Central memory CD4-positive, alpha-beta T cell (primary cell): ENCODE results near the gene FTSJ3.

Source experiments
- DNase-seq: peaks from one replicate; pipeline ENCODE4 v3.0.0; 2022

The FTSJ3 gene

DNA sequence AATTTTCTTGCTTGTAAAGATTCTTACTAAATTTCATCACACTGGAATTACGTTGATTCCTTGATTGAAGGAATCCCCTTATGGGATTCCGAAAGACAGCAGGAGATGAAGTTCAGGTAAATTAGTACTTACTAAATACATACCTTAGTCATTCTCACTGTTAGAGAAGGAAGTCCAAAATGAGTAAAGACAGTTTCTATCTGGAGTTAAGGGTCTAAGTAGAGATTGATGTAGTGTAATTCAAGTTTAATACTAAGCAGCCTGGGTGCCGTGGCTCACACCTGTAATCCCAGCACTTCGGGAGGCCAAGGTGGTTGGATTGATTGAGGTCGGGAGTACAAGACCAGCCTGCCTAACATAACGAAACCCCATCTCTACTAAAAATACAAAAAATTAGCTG lies 43.9 kb downstream of the FTSJ3 start:
- no peak for DNase-seq

DNA sequence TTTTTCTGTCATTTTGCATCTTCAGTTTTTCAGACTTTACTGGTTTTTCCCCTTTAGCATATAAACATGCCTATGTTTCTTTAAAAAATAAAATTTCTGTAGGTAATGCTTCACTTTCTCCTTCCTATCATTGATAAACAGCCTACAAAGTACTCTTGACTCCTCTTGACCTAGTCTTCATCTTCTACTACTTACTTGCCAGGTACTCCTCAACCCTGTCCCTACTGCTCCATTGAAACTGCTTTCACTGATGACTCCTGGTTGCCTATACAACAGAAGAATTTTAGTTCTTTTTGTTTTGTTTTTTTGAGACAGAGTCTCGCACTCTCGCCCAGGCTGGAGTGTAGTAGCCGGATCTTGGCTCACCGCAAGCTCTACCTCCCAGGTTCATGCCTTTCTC lies 46.5 kb downstream of the FTSJ3 start:
- DNase-seq = no peak

DNA sequence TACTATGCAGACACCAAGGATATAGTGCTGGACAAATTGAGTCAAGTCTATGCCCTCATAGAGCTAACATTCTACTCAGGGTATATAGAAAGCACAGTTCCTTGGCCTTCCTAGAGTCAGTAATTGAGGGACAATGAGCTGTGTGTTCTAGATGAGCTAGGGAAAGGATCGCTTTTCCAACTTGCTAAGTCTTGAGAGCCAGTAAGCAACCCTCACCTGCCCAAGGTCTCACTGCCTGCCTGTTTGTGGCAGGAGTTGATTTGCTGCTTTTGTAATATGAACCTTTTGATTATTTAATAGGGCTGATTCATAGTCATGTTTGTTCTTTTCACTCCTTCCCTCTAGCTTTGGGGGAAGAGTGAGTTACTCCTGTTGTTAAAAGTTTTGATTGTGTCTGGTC lies 47.0 kb downstream of the FTSJ3 start:
- no peak for DNase-seq

DNA sequence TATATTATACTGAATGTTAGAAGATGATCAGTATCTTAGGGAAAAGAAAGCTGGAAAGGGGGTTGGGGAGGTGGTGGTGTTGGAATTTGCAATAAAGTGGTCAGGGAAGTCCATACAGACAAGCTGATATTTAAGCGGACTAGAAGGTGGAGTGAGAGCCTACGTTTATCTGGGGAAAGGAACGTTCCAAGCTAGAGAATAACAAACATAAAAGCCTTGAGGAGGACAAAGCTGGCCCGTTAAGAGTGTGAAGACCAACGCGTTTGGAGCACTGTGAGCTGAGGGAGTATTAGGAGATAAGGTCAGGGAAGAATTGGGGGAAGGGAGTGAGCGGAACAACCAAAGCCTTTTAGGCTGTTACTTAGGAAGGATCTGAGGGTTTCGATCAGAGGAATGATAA lies 52.0 kb downstream of the FTSJ3 start:
- DNase-seq = no peak

DNA sequence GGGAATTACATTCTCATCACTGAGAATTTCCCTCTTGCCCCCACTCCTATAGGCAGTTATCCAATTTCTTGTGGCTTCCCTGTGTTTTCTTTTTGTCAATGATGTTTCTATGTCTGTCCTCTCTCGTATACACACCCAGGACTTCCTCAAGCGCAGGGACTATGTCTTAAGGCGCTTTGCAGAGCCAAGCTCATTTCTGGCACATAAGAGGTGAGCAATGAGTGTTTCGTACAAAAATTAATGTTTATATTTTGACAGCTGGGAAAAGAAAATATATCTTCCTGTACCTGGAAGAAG lies 52.5 kb downstream of the FTSJ3 start:
- peak; percentile 2 for DNase-seq

DNA sequence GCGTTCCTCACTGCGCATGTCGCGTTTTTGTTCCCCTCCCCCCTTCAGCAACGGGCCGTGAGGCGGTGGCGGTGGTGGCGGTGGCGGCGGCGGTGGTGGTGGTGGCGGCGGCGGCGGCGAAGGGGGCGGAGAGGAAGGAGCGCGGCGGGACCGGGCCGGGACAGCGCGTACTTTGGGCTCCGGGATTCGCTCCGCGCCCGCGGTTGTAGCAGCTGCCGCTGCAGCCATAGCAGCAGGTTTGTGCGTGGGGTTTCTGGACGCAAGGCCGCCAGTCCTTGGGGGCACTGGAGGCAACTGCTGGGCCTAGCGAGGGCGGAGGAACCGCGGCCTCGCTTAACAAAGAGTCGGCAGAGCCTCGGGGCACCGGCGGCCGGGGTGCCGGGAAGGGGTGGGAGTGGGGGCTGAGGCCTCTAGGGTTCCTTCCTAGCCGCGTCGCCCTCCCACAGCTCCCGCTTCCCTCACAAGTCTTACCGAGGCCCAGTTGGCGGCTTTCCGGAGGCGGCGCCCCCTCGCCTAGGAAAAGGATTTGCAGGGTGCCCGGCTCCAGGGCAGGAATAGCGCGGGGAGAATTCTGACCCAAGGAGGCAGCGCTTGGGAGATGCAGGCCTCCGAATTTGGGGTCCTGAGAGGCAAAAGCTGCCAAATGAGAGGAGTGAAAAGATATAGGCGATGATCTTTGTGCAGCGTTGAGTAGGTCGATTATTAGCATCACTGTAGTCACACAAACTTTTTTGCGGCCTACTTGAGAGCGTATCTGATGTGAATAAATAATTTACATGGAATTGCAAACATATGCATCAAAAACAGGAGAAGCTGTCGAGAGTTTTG lies 53.1 kb downstream of the FTSJ3 start, which contains the start of gene DDX42:
DDX42 (plus strand) TSS at position 30 of the 828 bp plus-strand sequence. CDS start 12,880 bp downstream, outside the sequence.
- DNase-seq = no peak

DNA sequence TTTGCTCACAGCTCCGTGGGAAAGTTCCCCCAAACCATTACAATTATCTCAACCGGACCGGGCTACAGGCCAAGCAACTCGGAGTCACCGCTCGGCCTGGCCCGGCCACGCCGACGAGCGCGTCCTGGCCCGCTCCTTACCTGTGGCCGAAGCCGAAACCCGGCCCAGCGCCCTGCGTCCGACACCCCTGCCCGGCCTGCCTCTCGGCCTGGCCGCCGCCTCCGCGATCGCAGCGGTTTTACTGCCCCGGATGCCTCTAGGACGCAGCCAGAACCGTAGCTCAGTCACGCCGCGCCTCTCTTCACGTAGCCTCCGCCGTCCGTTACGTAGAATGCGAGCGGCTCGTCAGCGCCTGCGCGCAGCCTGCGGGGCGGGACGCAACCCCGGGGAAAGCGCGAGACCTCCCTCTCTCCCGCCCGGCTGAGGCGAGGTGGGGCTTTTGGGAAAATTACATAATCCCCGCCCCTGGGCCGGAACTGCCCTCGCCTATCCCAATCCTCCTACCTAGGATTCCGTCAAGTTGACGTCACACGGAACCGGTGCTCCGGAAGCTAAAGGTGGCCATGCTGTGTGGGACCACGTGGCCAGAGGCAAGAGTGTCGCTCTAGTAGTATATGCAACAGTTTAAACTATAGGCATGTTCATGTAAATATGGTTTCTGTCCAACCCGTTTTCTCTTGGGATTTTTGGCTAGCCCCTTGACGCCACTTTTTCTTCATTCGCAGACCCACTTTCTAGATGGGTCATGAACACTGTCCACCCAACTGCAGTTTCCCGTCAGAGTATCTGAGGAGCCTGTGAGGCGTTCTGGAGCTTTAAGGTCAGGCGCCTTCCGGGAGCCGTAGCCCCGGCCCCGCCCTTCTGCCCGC lies 54.0 kb downstream of the FTSJ3 start, which contains the start of gene CCDC47:
CCDC47 (minus strand) TSS at position 326 of the 869 bp plus-strand sequence. CDS start 7,422 bp downstream, outside the sequence.
- peak; percentile 99 for DNase-seq

DNA sequence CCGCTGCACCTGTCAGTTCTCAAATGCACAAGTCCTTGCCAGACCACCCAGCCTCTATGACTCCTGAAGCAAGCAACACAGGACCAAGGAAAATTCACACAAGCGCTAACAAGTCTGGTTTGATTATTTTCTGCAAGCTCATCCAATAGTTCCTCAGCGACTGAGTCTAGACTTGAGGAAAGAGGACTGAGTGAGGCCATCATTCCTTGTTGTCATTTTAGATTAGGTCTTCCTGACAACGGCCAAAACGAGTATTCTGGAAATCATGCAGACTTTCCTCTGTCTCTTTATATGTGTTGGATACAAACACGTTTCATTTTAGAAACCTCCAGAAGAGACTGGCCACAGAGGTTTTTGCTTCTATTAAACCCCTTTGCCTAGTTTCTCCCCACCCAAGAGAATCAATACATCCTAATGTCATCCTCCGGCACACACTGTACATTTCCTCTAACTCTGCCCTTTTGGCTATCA lies 54.6 kb downstream of the FTSJ3 start:
- DNase-seq = no peak
